SK-N-SH (cell line): ENCODE data around the gene SEC14L5.

Experiments
- GABPA ChIP-seq: IDR thresholded peaks from 2 replicates; pipeline ENCODE4 v1.4.0; 2012; ENCODE audit warnings: low read depth, mild to moderate bottlenecking
- MXI1 ChIP-seq: IDR thresholded peaks from 2 replicates; pipeline ENCODE4 v1.6.1; 2012; ENCODE audit warnings: mild to moderate bottlenecking, low read depth, low read length, improper control_type of control experiment

DNA sequence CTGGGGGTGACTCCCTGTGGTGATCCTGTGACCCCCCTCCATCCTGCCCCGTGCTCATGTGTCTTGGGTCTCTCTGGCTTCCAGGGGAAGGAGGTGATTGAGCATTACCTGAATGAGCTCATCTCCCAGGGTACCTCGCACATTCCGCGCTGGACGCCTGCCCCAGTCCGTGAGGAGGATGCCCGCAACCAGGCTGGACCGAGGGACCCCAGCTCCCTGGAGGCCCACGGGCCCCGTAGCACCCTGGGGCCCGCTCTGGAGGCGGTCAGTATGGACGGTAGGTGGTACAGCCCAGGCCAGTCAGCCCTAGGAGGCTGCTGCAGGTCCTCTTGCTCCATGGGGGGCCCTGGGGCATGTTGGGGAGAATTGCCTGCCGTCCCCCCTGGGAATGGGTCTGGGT is 33.6 kb downstream of the SEC14L5 start:
- TF ChIP-seq GABPA (no peak), MXI1 (no peak)
